A673 (cell line): ENCODE measurements around the gene DHDH. TPM values are rescaled to one million over a fixed set of nuclear protein-coding genes. Genes with fewer than 3 reads are reported as not detected.
A peak's percentile ranks its signal among the peaks of the same experiment; 100 is the strongest.
"Not testable (repeated sequence)": the region's sequence is repeated elsewhere in the genome, so short reads cannot be mapped to it uniquely, and the experiment has no call there.

Experiments used
- Bru-seq: library from RNA; stranded (reverse); fragments of 400-500 nt; gene quantifications from one replicate; lab custom pipeline; 2021; lab: Mats Ljungman, UMichigan
- BruChase-seq, 2 experiments: library from RNA; stranded (reverse); fragments of 400-500 nt; gene quantifications; one replicate each; lab custom pipeline; 2021; lab: Mats Ljungman, UMichigan
- BruUV-seq: library from RNA; stranded (reverse); fragments of 400-500 nt; replicated peaks from 2 replicates; lab custom pipeline; 2021; lab: Mats Ljungman, UMichigan
- CTCF ChIA-PET: fragments of 300-600 bp; sonication (Branson Sonifier 250); formaldehyde crosslinking; loops from one replicate; lab custom pipeline; 2022; ENCODE audit warnings: antibody characterized with exemption; lab: Charles Lee
- POLR2A ChIA-PET: fragments of 300-600 bp; sonication (Branson Sonifier 250); formaldehyde crosslinking; loops from one replicate; lab custom pipeline; 2022; ENCODE audit warnings: antibody characterized with exemption; ENCODE audit not compliant: low non-redundant PET; lab: Charles Lee
- DNase-seq: peaks from one replicate; pipeline ENCODE4 v3.0.0-alpha.2; 2015; ENCODE audit warnings: low spot score
- H3K27ac ChIP-seq: fragments of 200-600 bp; sonication (generic); 2 replicates; pipeline ENCODE4 v1.5.1; 2016; ENCODE audit warnings: mixed run types, low read depth, mild to moderate bottlenecking, mixed read lengths, antibody characterized with exemption, low read length; ENCODE audit not compliant: poor library complexity, severe bottlenecking
- H3K27me3 ChIP-seq: fragments of 200-600 bp; sonication (generic); replicated peaks from 2 replicates; pipeline ENCODE4 v1.6.1; 2017; ENCODE audit warnings: mixed run types, low read depth, mild to moderate bottlenecking, mixed read lengths, antibody characterized with exemption, low read length; ENCODE audit not compliant: insufficient read depth, poor library complexity
- H3K36me3 ChIP-seq: fragments of 200-600 bp; sonication (generic); 2 replicates; pipeline ENCODE4 v1.6.1; 2016; ENCODE audit warnings: mixed run types, mild to moderate bottlenecking, mixed read lengths, antibody characterized with exemption, low read length; ENCODE audit not compliant: insufficient read depth, poor library complexity, severe bottlenecking
- H3K4me1 ChIP-seq: fragments of 200-600 bp; sonication (generic); 2 replicates; pipeline ENCODE4 v1.6.1; 2017; ENCODE audit warnings: mixed run types, mild to moderate bottlenecking, mixed read lengths, antibody characterized with exemption, low read length; ENCODE audit not compliant: insufficient read depth, poor library complexity, severe bottlenecking
- H3K4me3 ChIP-seq: fragments of 200-600 bp; sonication (generic); 2 replicates; pipeline ENCODE4 v1.5.1; 2016; ENCODE audit warnings: low read depth, mixed run types, mild to moderate bottlenecking, mixed read lengths, low read length; ENCODE audit not compliant: poor library complexity, severe bottlenecking
- H3K9me3 ChIP-seq: fragments of 200-600 bp; sonication (generic); 2 replicates; pipeline ENCODE4 v1.6.1; 2016; ENCODE audit warnings: mixed run types, low read depth, mild to moderate bottlenecking, mixed read lengths, antibody characterized with exemption, low read length; ENCODE audit not compliant: poor library complexity, severe bottlenecking
- EZH2 ChIP-seq: fragments of 200-600 bp; sonication (generic); IDR thresholded peaks from 2 replicates; pipeline ENCODE4 v1.6.1; 2017; ENCODE audit warnings: borderline replicate concordance, low read depth, mild to moderate bottlenecking, mixed read lengths, antibody characterized with exemption, low read length; ENCODE audit not compliant: poor library complexity, severe bottlenecking
- intact Hi-C: fragments of 100-400 bp; cut with micrococcal nuclease; formaldehyde crosslinking; loops from one replicate; pipeline ENCODE4 v1.10.0; 2022; ENCODE audit not compliant: unreplicated experiment
- long read RNA-seq: library from polyadenylated mRNA; stranded (forward); transcript quantifications from one replicate; pipeline ENCODE4 v2.0.0, GENCODE V29; 2022
- total RNA-seq: library from RNA; stranded (reverse); gene quantifications from 2 replicates; pipeline ENCODE4 v1.2.3, GENCODE V29; 2021
- TF ChIP-seq, protein P1 (sequence below): fragments of 300-800, 200-600 bp; sonication (generic); conservative IDR thresholded peaks from 2 replicates; pipeline ENCODE4 v1.5.1; 2017; ENCODE audit warnings: low read depth, mild to moderate bottlenecking, antibody characterized with exemption, low read length, moderate library complexity, mixed read lengths

DHDH gene
- not detected in 2 replicates for total RNA-seq
- percentile 7 among the genes with signal in this experiment for Bru-seq, nascent RNA
- percentile 13 among the genes with signal in this experiment for BruChase-seq, experiment 1, labeled RNA remaining after a 2-hour chase
- percentile 27 among the genes with signal in this experiment for BruChase-seq, experiment 2, labeled RNA remaining after a 6-hour chase
- long read RNA-seq, partial matches to known transcripts: 0 of 1 reads
- long read RNA-seq, other reads (novel, unspliced or antisense): 1 of 1 reads

DNA sequence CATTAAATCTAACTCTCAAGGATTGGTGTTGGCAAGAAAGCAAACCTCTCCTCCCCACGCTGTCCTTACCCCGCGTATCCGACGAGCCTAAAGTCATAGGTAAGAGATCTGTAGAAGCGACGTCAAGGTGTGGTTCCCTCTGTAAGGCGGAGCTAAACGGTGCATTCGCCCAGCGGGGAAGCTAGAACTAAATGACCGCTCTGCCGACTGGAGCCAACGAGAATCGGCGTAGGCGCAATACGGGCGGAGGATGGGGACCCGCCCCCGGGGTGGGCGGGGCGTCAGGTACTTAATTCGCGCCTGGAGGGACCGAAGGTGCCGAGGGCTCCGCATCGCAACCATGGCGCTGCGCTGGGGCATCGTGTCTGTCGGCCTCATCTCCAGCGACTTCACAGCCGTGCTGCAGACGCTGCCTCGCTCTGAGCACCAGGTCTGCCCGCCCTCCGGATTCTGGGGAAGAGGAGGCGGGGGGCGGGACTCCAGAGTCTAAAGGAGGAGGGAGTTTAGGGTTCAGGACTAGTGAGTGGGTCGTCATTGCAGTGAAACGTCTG is at the start of gene DHDH:
Gene DHDH (plus strand): TSS at position 318 of the 551 bp plus-strand sequence. CDS start 23 bp downstream, at position 341.
- DNase-seq: peak; percentile 74
- H3K36me3 ChIP-seq: no peaks in the 10 kb centered on the region
- no peaks in the 10 kb centered on the region for H3K9me3 ChIP-seq
- ChIA-PET CTCF (interaction anchor here (1.4 kb wide), 1 partner anchor 37 kb away, joined by 3 read pairs; no protein-coding TSS in a partner anchor), POLR2A (no interaction called here)
- no peak for TF ChIP-seq EZH2
- TF ChIP-seq, protein P1, sequence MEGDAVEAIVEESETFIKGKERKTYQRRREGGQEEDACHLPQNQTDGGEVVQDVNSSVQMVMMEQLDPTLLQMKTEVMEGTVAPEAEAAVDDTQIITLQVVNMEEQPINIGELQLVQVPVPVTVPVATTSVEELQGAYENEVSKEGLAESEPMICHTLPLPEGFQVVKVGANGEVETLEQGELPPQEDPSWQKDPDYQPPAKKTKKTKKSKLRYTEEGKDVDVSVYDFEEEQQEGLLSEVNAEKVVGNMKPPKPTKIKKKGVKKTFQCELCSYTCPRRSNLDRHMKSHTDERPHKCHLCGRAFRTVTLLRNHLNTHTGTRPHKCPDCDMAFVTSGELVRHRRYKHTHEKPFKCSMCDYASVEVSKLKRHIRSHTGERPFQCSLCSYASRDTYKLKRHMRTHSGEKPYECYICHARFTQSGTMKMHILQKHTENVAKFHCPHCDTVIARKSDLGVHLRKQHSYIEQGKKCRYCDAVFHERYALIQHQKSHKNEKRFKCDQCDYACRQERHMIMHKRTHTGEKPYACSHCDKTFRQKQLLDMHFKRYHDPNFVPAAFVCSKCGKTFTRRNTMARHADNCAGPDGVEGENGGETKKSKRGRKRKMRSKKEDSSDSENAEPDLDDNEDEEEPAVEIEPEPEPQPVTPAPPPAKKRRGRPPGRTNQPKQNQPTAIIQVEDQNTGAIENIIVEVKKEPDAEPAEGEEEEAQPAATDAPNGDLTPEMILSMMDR: no peak
- H3K4me1 ChIP-seq: no peaks in the 10 kb centered on the region
- H3K27me3 ChIP-seq: no peaks in the 10 kb centered on the region
- BruUV-seq: no TSS peak
- no peak within 1 kb of the TSS for H3K27ac ChIP-seq
- intact Hi-C loops: no loop called here
- H3K4me3 ChIP-seq: peak within 1 kb of the TSS; percentile 47

- Histone ChIP-seq H3K9me3 (no peaks in the 10 kb centered on the region), H3K36me3 (no peaks in the 10 kb centered on the region), H3K4me3 (no peak overlapping the region), H3K27me3 (no peaks in the 10 kb centered on the region), H3K4me1 (no peaks in the 10 kb centered on the region), H3K27ac (no peak overlapping the region)
- POLR2A ChIA-PET: no interaction called here
- no peak for TF ChIP-seq EZH2
- TF ChIP-seq, protein P1: no peak
- intact Hi-C loops: no loop called here
- no peak for DNase-seq
- CTCF ChIA-PET: no interaction called here
- no TSS peak for BruUV-seq
Measured at GRCh38 chr19:48883726-48884125, 49.8 kb upstream of the DHDH start.

DNA sequence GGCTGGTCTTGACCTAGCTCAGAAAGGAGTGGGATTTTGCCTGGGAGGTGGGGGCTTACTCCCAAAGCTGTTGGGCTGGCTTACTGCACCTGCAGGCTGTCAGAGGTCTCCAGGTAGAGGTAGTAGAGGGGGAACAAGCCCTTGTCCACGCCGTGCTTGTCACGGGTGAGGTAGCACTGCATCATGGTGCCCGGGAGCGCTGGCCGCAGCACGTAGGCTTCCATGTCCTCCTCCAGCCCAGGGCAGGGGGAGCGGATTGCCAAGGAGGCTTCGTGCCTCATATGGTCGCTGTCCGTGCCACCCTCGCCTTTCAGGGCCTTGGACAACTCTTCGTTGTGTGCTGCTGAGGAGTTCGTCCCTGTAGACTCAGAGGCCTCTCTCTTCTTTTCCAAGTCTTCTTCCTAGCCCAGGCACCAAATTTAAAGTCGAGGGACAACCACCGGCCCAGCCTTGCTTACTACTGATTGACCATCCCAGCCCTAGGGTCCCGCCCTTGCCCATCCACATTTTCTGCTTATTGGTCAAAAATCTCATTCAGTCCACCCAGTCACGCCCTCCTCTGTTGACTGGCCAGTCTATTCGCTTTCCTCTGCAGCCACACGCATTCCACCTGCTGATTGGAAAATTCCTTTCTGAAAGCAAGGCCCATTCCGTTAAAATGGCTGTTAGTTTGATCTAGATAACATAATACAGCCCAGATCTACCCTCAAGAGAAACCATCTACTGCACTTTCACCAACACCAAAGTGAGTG is 45.5 kb upstream of the DHDH start:
- CTCF ChIA-PET: no interaction called here
- intact Hi-C loops: no loop called here
- Histone ChIP-seq H3K9me3 (no peaks in the 10 kb centered on the region), H3K27ac (no peak overlapping the region), H3K4me3 (no peak overlapping the region), H3K27me3 (no peaks in the 10 kb centered on the region), H3K36me3 (no peaks in the 10 kb centered on the region), H3K4me1 (no peaks in the 10 kb centered on the region)
- POLR2A ChIA-PET: no interaction called here
- no peak for DNase-seq
- no TSS peak for BruUV-seq
- TF ChIP-seq, protein P1: no peak
- no peak for TF ChIP-seq EZH2

GRCh38 chr19:48889496-48889895 is 44.0 kb upstream of the DHDH start:
- POLR2A ChIA-PET, H3K36me3 ChIP-seq, BruUV-seq, H3K27me3 ChIP-seq, intact Hi-C loops, H3K4me1 ChIP-seq, DNase-seq, H3K4me3 ChIP-seq, H3K9me3 ChIP-seq, H3K27ac ChIP-seq, CTCF ChIA-PET: not testable (repeated sequence)
